Measurements from ENCODE around the gene LDLRAD4.

The LDLRAD4 gene

DNA sequence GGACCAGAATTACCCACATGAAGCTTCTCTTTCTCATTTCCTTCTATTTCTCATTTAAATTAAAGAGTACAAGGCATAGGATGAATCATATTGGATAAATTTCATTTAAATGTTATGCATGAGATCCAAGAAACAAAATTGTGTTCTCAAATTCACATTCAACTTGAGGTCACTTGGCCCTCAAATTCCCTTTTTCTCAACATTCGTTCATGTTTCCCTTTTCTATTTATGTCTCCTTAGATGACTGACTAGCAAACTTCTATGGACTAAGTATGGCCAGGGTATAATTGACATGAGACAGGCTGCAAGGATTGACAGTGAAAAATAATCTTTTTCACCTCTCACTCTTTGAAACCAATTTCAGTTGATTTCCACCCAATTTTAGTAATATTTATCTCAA lies 4.0 kb upstream of the LDLRAD4 start:
- no peak overlapping the region for H3K27ac ChIP-seq (ENCODE audit: insufficient read depth in 1 of 2, low read depth in 1 of 2, low read length in 2 of 2, poor library complexity in 1 of 2, severe bottlenecking in 2 of 2)
- no CpG with 5 or more reads among the region's 1 CpG for WGBS (ENCODE audit: insufficient coverage)
- no peaks in the 10 kb centered on the region for H3K27me3 ChIP-seq (replicated peaks in 2 of 5; ENCODE audit: control insufficient read depth in 4 of 5, insufficient read depth in 5 of 5, low read length in 4 of 5)
- DNase-seq, result no peak
- H3K36me3 ChIP-seq (ENCODE audit: control insufficient read depth in 4 of 4, insufficient read depth in 4 of 4, low read length in 3 of 4), result no peaks in the 10 kb centered on the region
- peaks cover 10 to 38% (median 22%) of the 10 kb centered on the region in 4 experiments for H3K4me1 ChIP-seq (ENCODE audit: control extremely low read depth in 1 of 4, control insufficient read depth in 4 of 4, insufficient read depth in 4 of 4, low read length in 3 of 4)
- ChIA-PET POLR2A (no interaction called here), CTCF (interaction anchor here (1.0 to 4.4 kb wide), 4 partner anchors 287 to 325 kb away, joined by 3 to 40 read pairs (median 4); no protein-coding TSS in a partner anchor)
- no peak overlapping the region for H3K4me3 ChIP-seq (ENCODE audit: control insufficient read depth in 1 of 7, extremely low read depth in 1 of 7, insufficient read depth in 4 of 7, low read depth in 2 of 7, low read length in 6 of 7)
- H3K9me3 ChIP-seq (ENCODE audit: control extremely low read depth in 1 of 5, control insufficient read depth in 4 of 5, insufficient read depth in 2 of 5, low read depth in 1 of 5, low read length in 4 of 5), result no peaks in the 10 kb centered on the region

GRCh38 chr18:13216092-13216582 lies 2.4 kb upstream of the LDLRAD4 start:
- H3K27me3 ChIP-seq (replicated peaks in 2 of 5; ENCODE audit: control insufficient read depth in 4 of 5, insufficient read depth in 5 of 5, low read length in 4 of 5), result no peaks in the 10 kb centered on the region
- CTCF ChIA-PET, result interaction anchor here (0.6 to 4.4 kb wide), 37 partner anchors 8 to 417 kb away, joined by 3 to 40 read pairs (median 4); no protein-coding TSS in a partner anchor
- peak; percentile 80 to 84 (median 83) for DNase-seq
- WGBS (ENCODE audit: insufficient coverage), result 23% methylated on average over 6 of the region's 8 CpGs
- peaks cover 17 to 46% (median 30%) of the 10 kb centered on the region in 4 experiments for H3K4me1 ChIP-seq (ENCODE audit: control extremely low read depth in 1 of 4, control insufficient read depth in 4 of 4, insufficient read depth in 4 of 4, low read length in 3 of 4)
- POLR2A ChIA-PET, result interaction anchor here (3.3 kb wide), 1 partner anchor 397 kb away, joined by 9 read pairs; no protein-coding TSS in a partner anchor
- no peaks in the 10 kb centered on the region for H3K36me3 ChIP-seq (ENCODE audit: control insufficient read depth in 4 of 4, insufficient read depth in 4 of 4, low read length in 3 of 4)
- peak overlapping the region in 1 of 7 experiments; percentile 95 for H3K4me3 ChIP-seq (ENCODE audit: control insufficient read depth in 1 of 7, extremely low read depth in 1 of 7, insufficient read depth in 4 of 7, low read depth in 2 of 7, low read length in 6 of 7)
- H3K9me3 ChIP-seq (ENCODE audit: control extremely low read depth in 1 of 5, control insufficient read depth in 4 of 5, insufficient read depth in 2 of 5, low read depth in 1 of 5, low read length in 4 of 5), result no peaks in the 10 kb centered on the region
- H3K27ac ChIP-seq (ENCODE audit: insufficient read depth in 1 of 2, low read depth in 1 of 2, low read length in 2 of 2, poor library complexity in 1 of 2, severe bottlenecking in 2 of 2), result no peak overlapping the region

DNA sequence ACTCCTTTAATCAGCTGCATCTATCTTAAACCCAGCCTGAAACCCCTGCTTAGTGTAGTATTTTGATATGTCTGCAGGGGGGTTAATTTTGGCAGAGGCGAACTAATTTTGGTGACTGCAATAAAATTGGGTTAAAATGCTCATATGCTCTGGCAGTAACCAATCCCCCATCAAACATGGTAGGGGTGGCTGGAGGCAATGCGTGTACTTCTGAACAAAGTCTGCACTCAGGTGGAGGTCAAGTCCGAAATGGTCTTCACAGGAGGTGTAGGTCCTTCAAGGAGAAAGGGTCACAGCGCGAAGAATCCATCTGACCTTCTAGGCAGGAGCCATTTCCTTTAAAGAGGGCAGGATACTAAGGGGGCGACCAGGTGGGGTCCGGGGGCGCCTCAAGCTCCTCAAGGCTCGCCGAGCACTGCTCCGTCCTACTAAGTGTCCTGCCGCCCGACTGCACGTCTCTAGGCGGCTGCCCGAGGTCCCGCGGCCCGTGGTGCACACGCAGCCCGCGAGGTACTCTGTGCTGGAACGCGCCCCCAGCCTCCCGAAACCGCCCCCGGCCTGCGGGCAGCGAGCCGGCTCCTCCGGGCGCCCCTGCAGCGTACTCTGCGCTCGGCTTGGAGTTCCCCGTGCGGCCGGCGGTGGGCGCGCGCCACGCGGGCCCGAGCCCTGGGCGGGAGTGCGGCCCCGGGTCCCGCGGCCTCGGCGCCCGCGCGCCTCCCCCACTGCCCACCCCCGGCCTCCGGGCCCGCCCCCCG lies 1.7 kb upstream of the LDLRAD4 start:
- Histone ChIP-seq H3K4me1 (ENCODE audit: control extremely low read depth in 1 of 4, control insufficient read depth in 4 of 4, insufficient read depth in 4 of 4, low read length in 3 of 4) (peaks cover 17 to 43% (median 29%) of the 10 kb centered on the region in 4 experiments), H3K27ac (ENCODE audit: insufficient read depth in 1 of 2, low read depth in 1 of 2, low read length in 2 of 2, poor library complexity in 1 of 2, severe bottlenecking in 2 of 2) (no peak overlapping the region), H3K27me3 (replicated peaks in 2 of 5; ENCODE audit: control insufficient read depth in 4 of 5, insufficient read depth in 5 of 5, low read length in 4 of 5) (no peaks in the 10 kb centered on the region), H3K4me3 (ENCODE audit: control insufficient read depth in 1 of 7, extremely low read depth in 1 of 7, insufficient read depth in 4 of 7, low read depth in 2 of 7, low read length in 6 of 7) (peak overlapping the region; percentile 68 to 95 (median 81)), H3K36me3 (ENCODE audit: control insufficient read depth in 4 of 4, insufficient read depth in 4 of 4, low read length in 3 of 4) (no peaks in the 10 kb centered on the region), H3K9me3 (ENCODE audit: control extremely low read depth in 1 of 5, control insufficient read depth in 4 of 5, insufficient read depth in 2 of 5, low read depth in 1 of 5, low read length in 4 of 5) (no peaks in the 10 kb centered on the region)
- ChIA-PET CTCF (interaction anchor here (0.7 to 4.4 kb wide), 35 partner anchors 7 to 416 kb away, joined by 3 to 40 read pairs (median 4); no protein-coding TSS in a partner anchor), POLR2A (interaction anchor here (3.3 kb wide), 1 partner anchor 396 kb away, joined by 9 read pairs; no protein-coding TSS in a partner anchor)
- 2% methylated on average over 38 of the region's 59 CpGs for WGBS (ENCODE audit: insufficient coverage)
- peak; percentile 47 to 83 (median 76) for DNase-seq

DNA sequence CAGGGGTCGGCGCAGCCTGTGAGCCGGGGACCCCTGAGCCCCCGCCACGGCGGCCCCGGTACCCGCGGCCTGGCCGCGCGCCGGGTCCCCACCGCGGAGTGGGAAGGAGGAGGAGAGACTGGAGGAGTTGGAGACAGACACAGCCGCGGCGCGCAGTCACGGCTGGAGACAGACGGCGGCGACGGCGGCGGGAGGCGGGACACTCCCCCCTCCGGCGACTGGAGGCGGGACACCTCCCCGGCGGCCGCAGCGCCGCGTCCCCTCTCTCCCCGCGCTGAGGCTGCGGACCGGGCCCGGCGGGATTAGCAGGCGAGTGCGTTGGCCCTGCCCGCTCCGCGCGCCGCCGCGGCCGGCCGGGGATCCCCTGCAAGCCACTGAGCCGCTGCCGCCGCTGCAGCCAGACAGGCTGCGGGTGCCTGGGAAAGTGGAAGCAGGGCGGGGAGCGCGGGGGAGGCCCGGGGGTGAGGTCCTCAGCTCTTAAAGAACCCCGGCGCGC lies 1.0 kb upstream of the LDLRAD4 start:
- Histone ChIP-seq H3K4me3 (ENCODE audit: control insufficient read depth in 1 of 7, extremely low read depth in 1 of 7, insufficient read depth in 4 of 7, low read depth in 2 of 7, low read length in 6 of 7) (peak overlapping the region; percentile 68 to 95 (median 81)), H3K4me1 (ENCODE audit: control extremely low read depth in 1 of 4, control insufficient read depth in 4 of 4, insufficient read depth in 4 of 4, low read length in 3 of 4) (peaks cover 17 to 46% (median 33%) of the 10 kb centered on the region in 4 experiments), H3K27ac (ENCODE audit: insufficient read depth in 1 of 2, low read depth in 1 of 2, low read length in 2 of 2, poor library complexity in 1 of 2, severe bottlenecking in 2 of 2) (no peak overlapping the region), H3K27me3 (replicated peaks in 2 of 5; ENCODE audit: control insufficient read depth in 4 of 5, insufficient read depth in 5 of 5, low read length in 4 of 5) (no peaks in the 10 kb centered on the region), H3K9me3 (ENCODE audit: control extremely low read depth in 1 of 5, control insufficient read depth in 4 of 5, insufficient read depth in 2 of 5, low read depth in 1 of 5, low read length in 4 of 5) (no peaks in the 10 kb centered on the region), H3K36me3 (ENCODE audit: control insufficient read depth in 4 of 4, insufficient read depth in 4 of 4, low read length in 3 of 4) (no peaks in the 10 kb centered on the region)
- DNase-seq, result peak; percentile 50 to 84 (median 78)
- POLR2A ChIA-PET, result interaction anchor here (3.3 kb wide), 1 partner anchor 395 kb away, joined by 9 read pairs; no protein-coding TSS in a partner anchor
- CTCF ChIA-PET, result interaction anchor here (4.4 kb wide), 1 partner anchor 313 kb away, joined by 40 read pairs; no protein-coding TSS in a partner anchor
- under 1% methylated on average over 34 of the region's 64 CpGs for WGBS (ENCODE audit: insufficient coverage)

DNA sequence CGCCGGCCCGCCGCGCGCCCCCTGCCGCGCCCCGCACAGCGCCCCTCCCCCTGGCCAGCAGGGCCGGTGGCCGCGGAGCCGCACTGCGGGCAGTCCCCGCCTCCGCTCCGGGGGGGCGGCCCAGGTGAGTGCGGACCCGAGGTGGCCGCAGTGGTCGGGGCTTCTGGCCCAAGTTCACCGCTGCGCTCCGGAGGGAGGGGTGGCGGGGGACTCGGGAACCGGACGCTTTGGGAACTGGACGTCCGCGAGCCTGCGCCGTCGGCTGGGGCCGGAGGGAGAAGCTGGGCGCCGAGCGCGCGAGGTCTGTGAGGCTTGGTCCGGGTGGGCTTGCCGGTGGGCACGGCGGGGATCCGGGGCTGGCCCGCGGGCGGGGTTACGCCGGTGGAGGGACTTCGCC lies 591 bp upstream of the LDLRAD4 start:
- no peaks in the 10 kb centered on the region for H3K9me3 ChIP-seq (ENCODE audit: control extremely low read depth in 1 of 5, control insufficient read depth in 4 of 5, insufficient read depth in 2 of 5, low read depth in 1 of 5, low read length in 4 of 5)
- no peaks in the 10 kb centered on the region for H3K36me3 ChIP-seq (ENCODE audit: control insufficient read depth in 4 of 4, insufficient read depth in 4 of 4, low read length in 3 of 4)
- ChIA-PET CTCF (no interaction called here), POLR2A (interaction anchor here (3.3 kb wide), 1 partner anchor 395 kb away, joined by 9 read pairs; no protein-coding TSS in a partner anchor)
- H3K27ac ChIP-seq (ENCODE audit: insufficient read depth in 1 of 2, low read depth in 1 of 2, low read length in 2 of 2, poor library complexity in 1 of 2, severe bottlenecking in 2 of 2), result peak overlapping the region in 1 of 2 experiments; percentile 61
- H3K4me1 ChIP-seq (ENCODE audit: control extremely low read depth in 1 of 4, control insufficient read depth in 4 of 4, insufficient read depth in 4 of 4, low read length in 3 of 4), result peaks cover 17 to 50% (median 37%) of the 10 kb centered on the region in 4 experiments
- no peaks in the 10 kb centered on the region for H3K27me3 ChIP-seq (replicated peaks in 2 of 5; ENCODE audit: control insufficient read depth in 4 of 5, insufficient read depth in 5 of 5, low read length in 4 of 5)
- WGBS (ENCODE audit: insufficient coverage), result 0% methylated on average over 34 of the region's 53 CpGs
- no peak for DNase-seq
- H3K4me3 ChIP-seq (ENCODE audit: control insufficient read depth in 1 of 7, extremely low read depth in 1 of 7, insufficient read depth in 4 of 7, low read depth in 2 of 7, low read length in 6 of 7), result peak overlapping the region; percentile 68 to 95 (median 81)

- Histone ChIP-seq H3K36me3 (ENCODE audit: control insufficient read depth in 4 of 4, insufficient read depth in 4 of 4, low read length in 3 of 4) (no peaks in the 10 kb centered on the region), H3K4me3 (ENCODE audit: control insufficient read depth in 1 of 7, extremely low read depth in 1 of 7, insufficient read depth in 4 of 7, low read depth in 2 of 7, low read length in 6 of 7) (peak overlapping the region; percentile 68 to 95 (median 81)), H3K9me3 (ENCODE audit: control extremely low read depth in 1 of 5, control insufficient read depth in 4 of 5, insufficient read depth in 2 of 5, low read depth in 1 of 5, low read length in 4 of 5) (no peaks in the 10 kb centered on the region), H3K27me3 (replicated peaks in 2 of 5; ENCODE audit: control insufficient read depth in 4 of 5, insufficient read depth in 5 of 5, low read length in 4 of 5) (no peaks in the 10 kb centered on the region), H3K4me1 (ENCODE audit: control extremely low read depth in 1 of 4, control insufficient read depth in 4 of 4, insufficient read depth in 4 of 4, low read length in 3 of 4) (peaks cover 17 to 51% (median 45%) of the 10 kb centered on the region in 4 experiments), H3K27ac (ENCODE audit: insufficient read depth in 1 of 2, low read depth in 1 of 2, low read length in 2 of 2, poor library complexity in 1 of 2, severe bottlenecking in 2 of 2) (peak overlapping the region; percentile 46 to 61)
- ChIA-PET CTCF (interaction anchor here (1.0 to 1.6 kb wide), 4 partner anchors 14 to 306 kb away, joined by 3 to 5 read pairs (median 4); no protein-coding TSS in a partner anchor), POLR2A (interaction anchor here (3.3 kb wide), 1 partner anchor 394 kb away, joined by 9 read pairs; no protein-coding TSS in a partner anchor)
- no peak for DNase-seq
- 2% methylated on average over 10 of the region's 15 CpGs for WGBS (ENCODE audit: insufficient coverage)
Measured at GRCh38 chr18:13218997-13219396, 437 bp downstream of the LDLRAD4 start.
